ENCODE results near the gene C17orf50.
A peak's percentile ranks its signal among the peaks of the same experiment; 100 is the strongest.
"Not testable (repeated sequence)": the region's sequence is repeated elsewhere in the genome, so short reads cannot be mapped to it uniquely, and the experiment has no call there.

Gene C17orf50

DNA sequence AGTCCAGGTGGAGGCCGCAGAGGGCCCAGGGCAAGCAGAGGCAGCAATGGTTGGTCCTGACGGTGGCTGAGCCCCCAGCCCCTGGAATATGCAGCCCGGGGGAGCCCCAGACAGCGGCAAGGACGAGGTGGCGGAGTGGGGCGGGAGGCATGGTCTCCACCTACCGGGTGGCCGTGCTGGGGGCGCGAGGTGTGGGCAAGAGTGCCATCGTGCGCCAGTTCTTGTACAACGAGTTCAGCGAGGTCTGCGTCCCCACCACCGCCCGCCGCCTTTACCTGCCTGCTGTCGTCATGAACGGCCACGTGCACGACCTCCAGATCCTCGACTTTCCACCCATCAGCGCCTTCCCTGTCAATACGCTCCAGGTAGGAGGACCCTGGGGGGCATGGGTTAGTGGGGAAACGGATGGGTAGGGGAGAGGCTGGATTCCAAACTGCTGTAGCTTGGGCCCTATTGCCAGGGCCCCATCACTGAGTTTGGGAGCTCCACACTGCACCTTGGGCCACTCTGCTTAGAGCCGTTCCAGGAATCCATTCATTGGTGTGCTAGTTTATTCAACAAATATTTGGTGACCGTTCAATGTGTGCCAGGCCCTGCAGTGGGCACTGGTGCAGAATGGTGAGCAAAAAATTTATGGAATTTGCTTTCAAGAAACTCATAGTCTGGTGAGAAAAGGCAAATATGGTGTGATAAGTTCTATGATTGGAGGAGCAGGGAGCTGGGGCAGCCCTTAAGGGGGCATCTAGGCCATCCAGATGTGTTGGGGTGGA is 25.5 kb upstream of the C17orf50 start:
- no peak for DNase-seq

DNA sequence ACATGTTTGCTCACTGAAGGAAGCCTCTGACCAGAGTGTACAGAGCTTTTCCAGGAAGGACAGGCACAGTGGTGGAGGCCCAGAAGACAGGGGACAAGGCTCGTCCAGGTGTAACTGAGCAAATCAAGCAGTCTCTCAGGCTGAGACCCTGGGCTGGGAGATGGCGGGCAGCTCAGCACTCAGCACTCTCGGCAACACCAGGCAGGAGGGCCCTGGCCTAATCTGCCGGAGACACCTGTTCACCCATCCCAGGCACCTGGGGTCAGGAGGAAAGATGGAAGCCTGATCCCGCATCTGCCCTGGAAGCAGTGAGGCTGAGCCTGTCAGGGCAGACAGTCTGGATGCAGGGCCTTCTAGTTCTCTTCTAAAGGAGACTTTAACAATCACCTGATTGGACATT is 24.5 kb upstream of the C17orf50 start:
- DNase-seq, result no peak

DNA sequence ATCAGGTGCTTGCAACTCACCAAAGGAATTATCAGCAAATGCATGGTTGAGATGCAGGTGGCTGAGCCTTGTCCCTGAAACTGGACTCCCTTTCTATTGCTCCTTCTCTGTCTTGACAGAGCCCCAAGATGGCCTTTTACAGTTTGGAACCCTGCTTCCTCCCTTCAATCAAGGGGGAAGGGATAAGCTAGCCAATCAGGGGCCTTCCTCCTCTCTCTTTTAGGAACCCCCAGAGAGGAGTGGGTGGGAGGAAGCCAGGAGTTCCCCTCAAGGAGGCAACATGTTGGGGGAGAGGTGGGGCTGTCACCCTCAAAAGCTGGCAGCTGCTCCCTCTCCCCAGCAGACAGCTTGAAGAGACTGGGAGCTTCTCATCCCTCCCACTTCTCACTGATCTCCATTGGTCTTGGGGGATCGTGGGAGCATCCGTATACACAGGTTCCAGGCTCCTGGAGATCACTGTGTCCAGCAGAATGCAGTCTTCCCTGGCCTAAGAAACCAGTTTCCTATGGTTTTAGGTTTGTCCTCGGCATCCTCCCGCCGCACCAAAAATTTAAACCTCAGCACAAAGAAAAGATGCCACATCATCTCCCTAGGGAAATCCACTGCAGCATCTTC is 22.1 kb upstream of the C17orf50 start:
- DNase-seq, result no peak

DNA sequence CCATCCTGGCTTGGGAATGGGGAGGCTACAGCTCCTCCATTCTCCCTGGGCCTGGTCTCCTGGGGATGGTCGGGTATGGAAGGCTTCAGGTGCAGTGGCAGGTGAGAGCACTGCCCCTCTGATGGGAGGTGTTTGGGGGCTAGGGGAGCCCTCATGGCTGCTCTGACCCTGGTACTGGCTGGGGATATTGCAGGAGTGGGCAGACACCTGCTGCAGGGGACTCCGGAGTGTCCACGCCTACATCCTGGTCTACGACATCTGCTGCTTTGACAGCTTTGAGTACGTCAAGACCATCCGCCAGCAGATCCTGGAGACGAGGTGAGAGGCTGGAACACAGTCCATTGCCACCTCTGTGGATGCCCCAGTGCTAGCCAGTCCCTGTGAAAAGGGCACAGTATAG is 20.5 kb upstream of the C17orf50 start:
- DNase-seq, result no peak

DNA sequence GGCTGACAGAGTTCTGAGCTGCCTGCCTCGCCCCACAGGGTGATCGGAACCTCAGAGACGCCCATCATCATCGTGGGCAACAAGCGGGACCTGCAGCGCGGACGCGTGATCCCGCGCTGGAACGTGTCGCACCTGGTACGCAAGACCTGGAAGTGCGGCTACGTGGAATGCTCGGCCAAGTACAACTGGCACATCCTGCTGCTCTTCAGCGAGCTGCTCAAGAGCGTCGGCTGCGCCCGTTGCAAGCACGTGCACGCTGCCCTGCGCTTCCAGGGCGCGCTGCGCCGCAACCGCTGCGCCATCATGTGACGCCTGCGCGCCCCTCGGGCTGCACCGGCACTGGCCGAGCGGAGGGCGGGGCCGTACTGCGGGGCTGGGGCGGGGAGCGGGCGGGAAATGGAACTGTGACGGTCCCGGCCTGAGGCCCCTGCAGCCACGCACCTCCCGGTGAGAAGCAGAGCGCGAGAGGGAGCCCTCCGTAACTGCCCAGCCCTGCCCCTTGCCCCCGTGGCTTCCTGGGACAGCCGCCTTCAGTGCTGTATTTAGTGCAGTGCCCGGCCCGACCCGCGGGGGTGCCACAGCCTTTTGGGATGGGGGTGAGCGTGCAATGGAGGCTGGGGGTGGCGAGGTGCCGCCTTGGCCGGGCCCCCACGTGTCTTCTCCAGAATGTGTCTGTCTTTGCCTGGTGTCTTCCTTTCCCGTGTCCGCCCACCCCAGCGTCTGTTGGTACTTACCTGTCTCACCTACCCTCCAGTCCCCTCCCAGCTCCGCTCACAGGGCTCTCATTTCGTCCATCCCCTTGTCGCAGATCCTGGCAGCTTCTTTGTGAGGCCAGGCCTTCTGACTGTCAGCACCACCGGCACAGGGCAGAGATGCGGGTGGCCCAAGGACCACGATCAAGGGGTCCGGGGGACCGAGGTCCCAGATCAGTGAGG is 19.4 kb upstream of the C17orf50 start:
- DNase-seq, result no peak

DNA sequence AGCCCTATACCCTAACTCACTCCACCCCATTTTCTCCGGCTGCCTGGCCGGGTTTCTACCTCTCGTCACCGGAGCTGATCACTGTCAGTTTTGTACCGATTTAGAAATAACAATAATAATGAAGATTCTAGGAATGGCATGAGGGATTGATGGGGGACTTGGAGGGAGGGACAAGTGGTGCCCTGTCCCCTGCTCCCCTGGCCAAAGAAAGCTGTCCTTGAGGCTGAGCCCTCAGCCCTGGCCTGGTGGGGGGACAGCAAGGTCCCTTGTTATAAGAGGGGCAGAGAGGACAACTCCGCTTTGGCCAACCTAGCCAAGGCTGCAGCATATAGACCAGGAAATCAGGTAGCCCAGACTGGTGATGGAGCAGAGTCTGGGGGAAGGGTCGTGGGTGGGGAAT is 18.2 kb upstream of the C17orf50 start:
- no peak for DNase-seq

DNA sequence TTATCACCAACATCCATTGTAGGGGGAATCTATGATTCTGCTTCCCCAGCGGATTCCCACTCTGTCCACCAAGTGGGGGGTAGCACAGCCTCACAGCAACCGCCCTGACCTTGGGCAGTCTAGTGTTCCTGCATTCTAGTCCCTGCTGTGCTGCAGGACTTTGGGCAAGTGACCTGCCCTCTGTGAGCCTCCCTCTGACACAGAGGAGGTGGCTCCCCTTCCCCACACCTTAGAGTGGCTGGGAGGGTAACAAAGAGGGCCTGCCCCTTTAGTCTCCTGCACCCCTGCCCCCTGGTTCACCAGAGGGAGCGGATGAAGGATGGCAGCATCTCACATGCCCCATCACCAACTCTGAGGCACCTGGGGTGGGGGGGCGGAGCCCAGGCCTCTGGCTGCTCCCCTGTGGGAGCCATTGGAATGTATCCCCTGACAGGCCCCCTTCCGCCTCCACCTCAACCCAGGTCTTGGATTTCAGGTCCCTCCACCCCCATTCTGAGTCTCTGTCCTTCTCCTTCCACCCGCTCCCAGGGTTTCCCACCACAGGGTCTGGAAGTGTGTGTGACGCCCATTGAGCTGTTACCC is 17.7 kb upstream of the C17orf50 start:
- DNase-seq, result no peak

DNA sequence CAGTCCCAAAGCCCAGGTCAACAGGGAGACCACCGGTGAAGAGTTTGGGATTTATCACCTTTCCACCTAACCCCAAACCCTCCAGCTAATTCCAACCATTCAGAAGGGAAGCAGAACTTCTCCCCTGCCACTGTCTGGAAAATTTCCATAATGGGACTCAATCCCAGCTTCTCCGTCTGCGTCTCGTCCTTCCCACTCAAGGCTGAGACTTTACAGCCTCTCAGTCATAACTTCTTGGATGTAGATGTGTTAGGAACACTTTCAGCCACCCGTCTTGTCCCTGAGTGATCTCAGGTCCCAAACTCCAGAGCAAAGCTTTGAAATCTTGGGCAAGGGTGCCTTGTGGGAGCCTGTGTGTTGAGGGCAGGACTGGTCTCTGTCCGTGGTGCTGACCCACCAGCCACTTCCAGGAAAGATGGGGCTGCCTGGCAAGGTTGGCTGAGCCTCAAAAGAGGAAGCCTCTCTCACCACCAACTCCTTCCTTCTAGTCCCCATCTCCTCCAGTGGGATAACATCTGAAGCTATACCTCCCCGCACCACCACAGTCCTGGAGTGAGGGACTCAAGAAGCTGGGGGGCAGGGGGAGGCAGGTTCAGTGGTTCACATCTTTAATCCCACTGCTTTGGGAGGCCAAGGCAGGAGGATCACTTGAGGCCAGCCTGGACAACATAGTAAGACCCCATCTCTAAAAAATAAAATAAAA is 16.9 kb upstream of the C17orf50 start:
- DNase-seq, result no peak

GRCh38 chr17:35744830-35745229 is 15.9 kb upstream of the C17orf50 start:
- no peak for DNase-seq

- no peak for DNase-seq
These were observed 15.4 kb upstream of the C17orf50 start for GRCh38 chr17:35745246-35745645.

DNA sequence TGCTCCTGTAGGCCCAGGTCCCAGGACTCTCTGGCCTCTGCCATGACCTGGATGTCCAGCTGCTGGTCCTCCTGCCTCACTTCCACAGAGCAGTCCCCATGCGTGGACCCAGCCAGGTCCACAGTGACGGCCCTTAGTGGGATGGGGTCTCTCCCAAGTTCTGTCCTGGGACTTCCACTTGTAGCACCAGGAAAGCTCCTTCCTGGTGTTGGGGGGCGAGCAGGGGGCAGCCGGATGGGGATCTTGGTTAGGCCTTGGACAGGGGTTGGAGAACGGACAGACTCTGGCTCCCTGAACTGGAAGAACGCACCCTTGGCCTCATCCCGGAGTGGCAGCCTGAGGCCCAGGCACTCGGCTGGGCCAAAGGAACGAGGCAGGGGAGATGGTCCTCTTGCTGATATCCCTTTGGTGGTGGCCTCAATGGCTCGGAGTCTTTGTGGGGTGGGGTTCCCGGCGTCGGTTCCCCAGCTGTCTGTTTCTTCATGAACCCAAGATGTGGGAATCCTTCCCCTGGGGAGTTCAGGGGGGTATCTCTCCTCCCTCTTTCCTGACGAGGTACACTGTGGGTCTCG is 14.9 kb upstream of the C17orf50 start:
- no peak for DNase-seq

GRCh38 chr17:35747540-35748017 is 13.1 kb upstream of the C17orf50 start:
- DNase-seq, result peak; percentile 82

- DNase-seq, result no peak
These were observed 12.3 kb upstream of the C17orf50 start for GRCh38 chr17:35748341-35748841.

GRCh38 chr17:35748979-35749378 is 11.7 kb upstream of the C17orf50 start:
- DNase-seq, result no peak

DNA sequence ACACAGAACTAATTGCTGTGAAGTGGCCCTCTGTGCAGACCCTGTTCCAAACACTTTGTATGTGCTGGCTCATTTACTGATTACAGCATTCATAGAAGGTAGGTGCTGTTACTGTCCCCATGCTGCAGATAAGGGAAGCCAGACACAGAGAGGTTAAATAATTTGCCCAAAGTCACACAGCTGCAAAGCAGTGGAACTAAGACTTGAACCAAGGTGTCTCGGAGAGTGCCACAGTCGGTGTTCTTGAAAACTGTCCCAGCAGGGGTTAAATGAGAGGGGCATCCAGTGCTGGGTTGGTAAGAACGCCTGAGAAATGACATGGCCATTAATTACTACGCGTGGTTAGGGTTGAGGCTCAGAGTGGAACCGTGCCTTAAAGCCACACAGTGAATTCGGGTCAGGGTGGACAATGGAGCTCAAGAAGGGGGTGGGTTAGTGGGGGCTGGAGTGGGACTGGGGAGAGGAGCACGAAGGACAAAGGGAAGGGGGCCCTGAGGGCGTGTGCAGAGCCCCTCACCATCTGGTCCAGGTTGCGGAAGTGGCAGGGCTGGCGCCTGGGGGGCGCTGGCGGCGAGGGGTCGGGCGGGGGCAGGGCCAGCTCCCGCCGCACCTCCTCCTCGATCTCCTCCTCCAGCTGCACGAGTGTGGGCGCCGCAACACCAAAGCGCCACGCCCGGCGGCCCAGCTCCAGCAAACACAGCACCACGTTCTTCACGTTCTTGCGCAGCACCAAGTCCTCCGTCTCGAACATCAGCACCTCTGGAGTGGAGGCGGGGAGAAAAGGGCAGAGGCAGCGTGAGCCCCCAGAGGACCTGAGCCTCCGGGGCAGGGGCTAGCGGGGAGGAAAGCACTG is 10.9 kb upstream of the C17orf50 start:
- no peak for DNase-seq

DNA sequence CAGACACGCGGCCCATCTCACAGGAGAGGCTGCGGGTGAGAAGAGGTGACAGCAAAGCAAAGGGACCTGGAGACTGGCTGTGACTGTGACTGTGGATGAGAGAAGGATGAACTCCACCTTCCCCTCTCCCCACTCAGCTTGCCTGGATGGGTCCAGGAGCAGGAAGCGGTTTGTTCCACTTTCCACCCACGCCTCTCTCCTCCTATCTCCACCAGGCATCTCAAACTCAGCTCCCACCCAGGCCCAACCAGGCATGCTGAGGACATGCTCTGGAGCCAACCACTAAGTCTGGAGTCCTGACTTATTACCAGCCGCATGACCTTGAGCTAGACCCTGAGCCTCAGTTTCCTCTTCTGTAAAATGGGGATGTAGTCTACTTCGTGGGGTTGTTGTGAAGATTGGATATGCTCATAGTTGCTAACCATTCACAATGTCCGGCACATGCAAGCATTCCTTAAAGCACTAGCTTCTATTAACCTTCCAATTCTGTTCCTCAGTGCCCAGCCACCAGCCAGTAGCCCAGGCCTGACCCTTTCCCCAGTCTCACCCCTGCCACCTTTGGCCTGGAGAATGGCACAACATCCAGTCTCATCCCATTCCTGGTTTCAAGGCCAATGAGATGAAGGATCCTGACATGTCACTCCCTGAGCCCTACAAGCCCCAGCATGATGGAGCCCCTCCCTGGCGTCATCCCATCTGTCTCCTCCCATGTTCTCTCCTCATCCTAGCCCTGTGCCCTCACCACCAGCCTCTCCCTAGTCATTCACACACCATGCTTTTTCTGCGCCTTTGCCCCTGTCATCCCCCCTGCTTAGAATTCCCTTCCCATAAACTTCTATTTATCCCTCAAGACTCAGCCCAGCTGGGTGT is 9.9 kb upstream of the C17orf50 start:
- no peak for DNase-seq

DNA sequence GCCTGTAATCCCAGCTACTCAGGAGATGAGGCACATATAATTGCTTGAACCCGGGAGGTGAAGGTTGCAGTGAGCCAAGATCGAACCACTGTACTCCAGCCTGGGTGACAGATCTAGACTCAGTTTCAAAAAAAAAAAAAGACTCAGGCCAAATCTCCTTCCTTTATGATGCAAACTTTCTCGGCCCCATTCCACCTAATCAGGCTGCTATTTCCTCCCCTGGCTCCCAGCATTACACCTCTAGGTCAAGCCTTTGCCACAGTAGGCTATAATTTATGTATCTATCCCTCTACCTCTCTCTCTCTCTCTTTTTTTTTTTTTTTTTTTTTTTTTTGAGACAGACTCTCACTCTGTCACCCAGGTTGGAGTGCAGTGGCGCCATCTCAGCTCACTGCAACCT is 9.1 kb upstream of the C17orf50 start:
- DNase-seq, result not testable (repeated sequence)

GRCh38 chr17:35752471-35752870 is 8.2 kb upstream of the C17orf50 start:
- DNase-seq, result no peak

- no peak for DNase-seq
These were observed 7.5 kb upstream of the C17orf50 start, which contains the start of gene GAS2L2 for GRCh38 chr17:35752945-35753764. TSS of gene GAS2L2 (minus strand) at chr17:35753239. CDS start at chr17:35752850, 389 bp downstream.

Measured in CD4-positive, alpha-beta T cell treated with Interleukin-10 for 1 hour (primary cell).